ENCODE measurements around the gene ANKRD29. TPM values are rescaled to one million over a fixed set of nuclear protein-coding genes. Genes with fewer than 3 reads are reported as not detected.

Gene ANKRD29, protein sequence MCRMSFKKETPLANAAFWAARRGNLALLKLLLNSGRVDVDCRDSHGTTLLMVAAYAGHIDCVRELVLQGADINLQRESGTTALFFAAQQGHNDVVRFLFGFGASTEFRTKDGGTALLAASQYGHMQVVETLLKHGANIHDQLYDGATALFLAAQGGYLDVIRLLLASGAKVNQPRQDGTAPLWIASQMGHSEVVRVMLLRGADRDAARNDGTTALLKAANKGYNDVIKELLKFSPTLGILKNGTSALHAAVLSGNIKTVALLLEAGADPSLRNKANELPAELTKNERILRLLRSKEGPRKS
- total RNA-seq (2011; cell fraction: chromatin; rRNA removed; ENCODE audit: low replicate concordance) = not detected in 2 replicates
- total RNA-seq (2011; cell fraction: nucleolus; rRNA removed) = not detected in 2 replicates
- total RNA-seq (2011; cell fraction: nucleoplasm; rRNA removed) = not detected in 2 replicates
- 0.36 TPM in 1 of 2 replicates, not detected in the other for total RNA-seq (2014; rRNA removed)
- not detected in 2 replicates for total RNA-seq (2014; rRNA removed; fragmentation: Illumina TruSeq; extraction: Trizol)
- total RNA-seq (2015; rRNA removed; fragmentation: Illumina TruSeq; extraction: Trizol) = not detected in 2 replicates
- total RNA-seq (2021) = not detected in 2 replicates
- not detected in 2 replicates for polyA plus RNA-seq (2011; rRNA removed)
- not detected in 2 replicates for polyA plus RNA-seq (2011; cell fraction: cytosol; rRNA removed)
- not detected in 2 replicates for polyA plus RNA-seq (2011; cell fraction: nucleus; rRNA removed)
- 0.10 TPM in 1 of 2 replicates, not detected in the other for polyA plus RNA-seq (2012)
- polyA plus RNA-seq (2014; fragmentation: Illumina TruSeq; extraction: Trizol) = not detected in 2 replicates
- not detected for polyA plus RNA-seq (2014; fragmentation: Nextera tagmentation; extraction: Ambion mirVana)
- 0.03 TPM in 1 of 2 replicates, not detected in the other for polyA plus RNA-seq (2014; rRNA removed)
- not detected in 2 replicates for polyA minus RNA-seq (2011; rRNA and poly(A)+ RNA removed)
- not detected in 2 replicates for polyA minus RNA-seq (2011; cell fraction: cytosol; rRNA and poly(A)+ RNA removed)
- polyA minus RNA-seq (2011; cell fraction: nucleus; rRNA and poly(A)+ RNA removed) = not detected in 2 replicates
- percentile 6 among the genes with signal in this experiment for Bru-seq, nascent RNA
- percentile 7 among the genes with signal in this experiment for BruChase-seq, experiment 1, labeled RNA remaining after a 2-hour chase
- percentile 7 among the genes with signal in this experiment for BruChase-seq, experiment 2, labeled RNA remaining after a 6-hour chase
- long read RNA-seq, experiment 1 = 0 reads
- long read RNA-seq, experiment 2 = 0 reads
- long read RNA-seq, experiment 3 = 0 reads

DNA sequence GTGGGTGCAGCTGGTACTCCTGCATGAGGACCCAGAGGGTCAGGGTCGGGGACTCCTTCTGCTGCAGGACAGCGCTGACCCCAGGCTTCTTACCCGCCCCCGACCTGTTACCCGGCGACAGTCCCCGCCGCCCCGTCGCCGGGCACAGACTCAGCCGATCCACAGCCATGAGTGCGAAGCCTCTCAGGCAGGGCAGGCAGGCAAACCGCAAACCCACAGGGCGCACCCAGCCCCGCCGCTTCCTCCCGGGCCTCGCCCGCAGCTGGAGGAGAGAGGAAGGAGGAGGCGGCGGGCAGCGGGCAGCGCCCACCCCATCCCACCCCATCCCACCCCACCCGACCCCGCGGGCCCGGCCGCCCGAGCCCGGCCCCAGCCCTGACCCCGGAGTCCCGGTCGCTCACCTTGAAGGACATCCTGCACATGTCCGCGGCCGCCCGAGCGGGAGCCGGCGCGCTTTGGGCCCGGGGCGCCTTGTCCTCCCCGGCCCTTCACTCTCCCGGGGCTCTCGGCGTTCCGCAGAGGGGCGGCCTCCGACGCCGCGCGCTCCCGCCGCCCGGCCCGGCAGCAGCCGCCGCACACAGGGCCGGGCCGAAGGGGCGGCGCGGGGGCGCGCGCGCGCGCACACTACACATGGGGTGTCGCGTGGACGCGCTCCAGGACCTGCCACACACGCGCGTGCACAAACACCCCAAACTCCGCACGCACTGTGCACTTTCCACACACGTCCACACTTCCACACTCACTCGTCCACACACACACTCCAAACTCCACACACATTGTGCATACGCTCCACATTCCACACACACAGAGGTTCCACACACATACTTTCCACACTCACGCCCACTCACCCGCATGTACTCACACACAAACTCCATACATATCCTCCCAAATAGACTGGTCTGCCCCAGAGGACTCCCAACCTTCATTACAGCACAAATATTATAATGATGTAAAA is at the start of gene ANKRD29:
TSS of gene ANKRD29 (minus strand) at position 603 of the 955 bp plus-strand sequence. CDS start at position 422, 181 bp downstream.
- H2AFZ ChIP-seq (ENCODE audit: low read depth, low read length) = no peak within 1 kb of the TSS
- H3K4me1 ChIP-seq (replicated peaks in 1 of 2; ENCODE audit: control insufficient read depth in 2 of 2, insufficient read depth in 2 of 2, low read length in 2 of 2) = peaks cover 0 to 7% of the 10 kb centered on the region in 2 experiments; a peak in 1 of 5 replicates
- DNase-seq (ENCODE audit: extremely low read depth in 1 of 4, low spot score in 3 of 4) (peak in 2 of 4 experiments; percentile 23 to 26), FAIRE-seq (no peak), ATAC-seq (peak; percentile 26; the same call in 2 of the 3 replicates)
- H3K9me1 ChIP-seq (ENCODE audit: control insufficient read depth, insufficient read depth, low read length) = no peaks in the 10 kb centered on the region
- no peaks in the 10 kb centered on the region for H3K79me2 ChIP-seq (ENCODE audit: control insufficient read depth, insufficient read depth, low read length)
- H3K27me3 ChIP-seq (ENCODE audit: control insufficient read depth in 2 of 2, insufficient read depth in 2 of 2, low read length in 2 of 2) = peaks cover 35 to 38% of the 10 kb centered on the region in 2 experiments
- no TSS peak for BruUV-seq (replicated peaks)
- intact Hi-C loops (cut with micrococcal nuclease) = no loop called here
- no peaks in the 10 kb centered on the region for H3K9me3 ChIP-seq (replicated peaks; ENCODE audit: control insufficient read depth, insufficient read depth, low read depth, low read length)
- H3K4me3 ChIP-seq = no peak within 1 kb of the TSS
- 10% methylated on average over 64 of the region's 86 CpGs for WGBS (ENCODE audit: insufficient coverage, low coverage, missing lambda C conversion rate)
- H4K20me1 ChIP-seq (replicated peaks; ENCODE audit: control insufficient read depth, insufficient read depth, low read length) = peaks cover 6% of the 10 kb centered on the region
- no peak within 1 kb of the TSS for H3K27ac ChIP-seq (ENCODE audit: extremely low read depth, low read depth, low read length)
- in situ Hi-C loops (cut with MboI) = no loop called here
- POLR2A ChIA-PET = interaction anchor here (0.6 to 1.0 kb wide), 4 partner anchors 22 to 162 kb away, joined by 3 read pairs; no protein-coding TSS in a partner anchor
- no peak within 1 kb of the TSS; a peak in 1 of 4 replicates for H3K9ac ChIP-seq (ENCODE audit: insufficient read depth in 1 of 2, low read depth in 2 of 2, low read length in 2 of 2)
- CTCF ChIA-PET (ENCODE audit: low intra/inter-chr PET ratio) = no interaction called here
- H3K4me2 ChIP-seq (ENCODE audit: insufficient read depth, low read length) = peak within 1 kb of the TSS; percentile 24; the same call in 1 of the 2 replicates
- H3K36me3 ChIP-seq (ENCODE audit: control insufficient read depth, insufficient read depth, low read length) = no peaks in the 10 kb centered on the region
- TF ChIP-seq EGR1 (conservative IDR thresholded peaks at IDR 0.05) = peak; percentile 59
- TF ChIP-seq RAD21 (CRISPR knock-in tag; conservative IDR thresholded peaks at IDR 0.05 in 1 of 2, IDR thresholded peaks at IDR 0.05 in 1 of 2) = no peak
- no peak for TF ChIP-seq RUNX1 (IDR thresholded peaks at IDR 0.05; ENCODE audit: low read depth)
- peak; percentile 91; the same call in 1 of the 2 replicates for TF ChIP-seq EZH2 (IDR thresholded peaks at IDR 0.05; ENCODE audit: borderline replicate concordance, low read depth, low read length)
